Neuronal stem cell (in vitro differentiated cells): ENCODE measurements around the gene CLMN.

Experiments used
- DNase-seq: peaks from one replicate; pipeline ENCODE4 v3.0.0-alpha.2; 2013; ENCODE audit warnings: low spot score
- H2AFZ ChIP-seq: one replicate; pipeline ENCODE4 v1.6.1; 2013; ENCODE audit warnings: mild to moderate bottlenecking, low read length, inconsistent platforms
- H2AK5ac ChIP-seq: 2 replicates; pipeline ENCODE4 v1.6.1; 2013; ENCODE audit warnings: low read depth, mild to moderate bottlenecking, inconsistent platforms, low read length, moderate library complexity, mixed read lengths
- H2BK120ac ChIP-seq: 2 replicates; pipeline ENCODE4 v1.6.1; 2013; ENCODE audit warnings: low read depth, mild to moderate bottlenecking, inconsistent platforms, low read length, moderate library complexity, mixed read lengths
- H2BK12ac ChIP-seq: one replicate; pipeline ENCODE4 v1.6.1; 2013; ENCODE audit warnings: low read length, inconsistent platforms
- H2BK15ac ChIP-seq: 2 replicates; pipeline ENCODE4 v1.6.1; 2013; ENCODE audit warnings: mild to moderate bottlenecking, low read length, inconsistent platforms, mixed read lengths
- H2BK5ac ChIP-seq: one replicate; pipeline ENCODE4 v1.6.1; 2013; ENCODE audit warnings: inconsistent platforms, mild to moderate bottlenecking, low read length, moderate library complexity
- H3K14ac ChIP-seq: one replicate; pipeline ENCODE4 v1.6.1; 2013; ENCODE audit warnings: low read length, inconsistent platforms
- H3K18ac ChIP-seq: 2 replicates; pipeline ENCODE4 v1.6.1; 2013; ENCODE audit warnings: low read length, inconsistent platforms
- H3K23ac ChIP-seq: 2 replicates; pipeline ENCODE4 v1.6.1; 2013; ENCODE audit warnings: low read depth, mild to moderate bottlenecking, mixed read lengths, low read length, inconsistent platforms; ENCODE audit not compliant: poor library complexity
- H3K27ac ChIP-seq: replicated peaks from 3 replicates; pipeline ENCODE4 v1.5.1; 2013; ENCODE audit warnings: low read length, inconsistent platforms
- H3K27me3 ChIP-seq, 3 experiments: 2 replicates each; pipeline ENCODE4 v1.6.1; 2013; ENCODE audit warnings: low read length in 3 of 3, mild to moderate bottlenecking in 2 of 3, inconsistent platforms in 1 of 3, low read depth in 1 of 3, mixed read lengths in 1 of 3, moderate library complexity in 1 of 3; ENCODE audit not compliant: control insufficient read depth in 3 of 3, insufficient read depth in 3 of 3
- H3K36me3 ChIP-seq, 2 donors: replicated peaks in 1 of 2; 2 replicates each; pipeline ENCODE4 v1.6.1; 2013; ENCODE audit warnings: low read length in 2 of 2; ENCODE audit not compliant: control insufficient read depth in 2 of 2, insufficient read depth in 2 of 2
- H3K4ac ChIP-seq: 2 replicates; pipeline ENCODE4 v1.6.1; 2013; ENCODE audit warnings: inconsistent platforms, mild to moderate bottlenecking, low read length, moderate library complexity
- H3K4me1 ChIP-seq, 2 donors: 1 replicate in 1 of 2; 2 replicates in 1 of 2; pipeline ENCODE4 v1.6.1; 2013; ENCODE audit warnings: low read length in 2 of 2, low read depth in 1 of 2; ENCODE audit not compliant: control insufficient read depth in 2 of 2, insufficient read depth in 1 of 2
- H3K4me2 ChIP-seq: one replicate; pipeline ENCODE4 v1.6.1; 2013; ENCODE audit warnings: mild to moderate bottlenecking, low read length, inconsistent platforms; ENCODE audit not compliant: insufficient read depth, poor library complexity, severe bottlenecking
- H3K4me3 ChIP-seq, 2 donors: 2 replicates each; pipeline ENCODE4 v1.5.1; 2013; ENCODE audit warnings: low read length in 2 of 2, mild to moderate bottlenecking in 2 of 2, inconsistent platforms in 1 of 2, moderate library complexity in 1 of 2
- H3K79me1 ChIP-seq: one replicate; pipeline ENCODE4 v1.6.1; 2013; ENCODE audit warnings: low read depth, mild to moderate bottlenecking, inconsistent platforms, low read length, moderate library complexity
- H3K9ac ChIP-seq: one replicate; pipeline ENCODE4 v1.6.1; 2013; ENCODE audit warnings: mild to moderate bottlenecking, low read depth, low read length, inconsistent platforms; ENCODE audit not compliant: poor library complexity
- H3K9me3 ChIP-seq, 2 donors: replicated peaks in 1 of 2; 2 replicates each; pipeline versions ENCODE3 to v1.6.1; 2013; ENCODE audit warnings: low read length in 2 of 2, mild to moderate bottlenecking in 2 of 2, inconsistent platforms in 1 of 2, low read depth in 1 of 2, mixed read lengths in 1 of 2, moderate library complexity in 1 of 2; ENCODE audit not compliant: control insufficient read depth in 2 of 2, insufficient read depth in 1 of 2
- H4K8ac ChIP-seq: one replicate; pipeline ENCODE4 v1.6.1; 2013; ENCODE audit warnings: low read depth, mild to moderate bottlenecking, inconsistent platforms, low read length, moderate library complexity
- H4K91ac ChIP-seq: one replicate; pipeline ENCODE4 v1.6.1; 2013; ENCODE audit warnings: low read length, low read depth, mild to moderate bottlenecking, inconsistent platforms; ENCODE audit not compliant: poor library complexity
- WGBS, 2 donors: extraction: QIAGEN DNeasy Blood & Tissue Kit; methylation state at CpG; one replicate each; pipeline ENCODE4 v1.1.7; 2013; ENCODE audit warnings: missing lambda C conversion rate in 2 of 2, mixed read lengths in 1 of 2; ENCODE audit not compliant: insufficient read length in 2 of 2, insufficient replicate concordance in 1 of 2; ENCODE audit errors: extremely low coverage in 2 of 2; 5-methylcytosine and 5-hydroxymethylcytosine counted together

CLMN gene

GRCh38 chr14:95320955-95321600, 1.4 kb upstream of the CLMN start:
- peaks cover 0 to 40% (median 0%) of the 10 kb centered on the region in 3 experiments for H3K27me3 ChIP-seq
- no peak overlapping the region for H4K91ac ChIP-seq
- WGBS, 2 donors = no CpG with 5 or more reads among the region's 8 CpGs
- H2BK5ac ChIP-seq = no peak overlapping the region
- no peaks in the 10 kb centered on the region for H3K79me1 ChIP-seq
- no peak for DNase-seq
- no peak overlapping the region for H3K18ac ChIP-seq
- no peak overlapping the region for H3K14ac ChIP-seq
- H3K4ac ChIP-seq = no peak overlapping the region
- peak overlapping the region; percentile 89 for H2AFZ ChIP-seq
- H3K9ac ChIP-seq = no peak overlapping the region
- H2BK15ac ChIP-seq = no peak overlapping the region
- no peaks in the 10 kb centered on the region for H3K36me3 ChIP-seq
- H3K4me1 ChIP-seq = peaks cover 9 to 12% of the 10 kb centered on the region in 2 donors
- no peak overlapping the region for H2AK5ac ChIP-seq
- no peaks in the 10 kb centered on the region for H3K9me3 ChIP-seq
- peak overlapping the region in 1 of 2 donors; percentile 37 for H3K4me3 ChIP-seq
- H3K4me2 ChIP-seq = no peak overlapping the region
- no peak overlapping the region for H3K27ac ChIP-seq
- H2BK120ac ChIP-seq = no peak overlapping the region
- H2BK12ac ChIP-seq = no peak overlapping the region
- H3K23ac ChIP-seq = no peak overlapping the region
- H4K8ac ChIP-seq = no peak overlapping the region

- peak overlapping the region; percentile 92 for H3K18ac ChIP-seq
- no peak overlapping the region for H3K23ac ChIP-seq
- H2BK12ac ChIP-seq = no peak overlapping the region
- no peak overlapping the region for H4K91ac ChIP-seq
- H3K4me2 ChIP-seq = peak overlapping the region; percentile 62
- H2AFZ ChIP-seq = peak overlapping the region; percentile 89
- no peak overlapping the region for H4K8ac ChIP-seq
- no peaks in the 10 kb centered on the region for H3K9me3 ChIP-seq
- no peak overlapping the region for H2BK15ac ChIP-seq
- peaks cover 0 to 40% (median 0%) of the 10 kb centered on the region in 3 experiments for H3K27me3 ChIP-seq
- no peak overlapping the region for H3K9ac ChIP-seq
- no peak overlapping the region for H2BK120ac ChIP-seq
- H3K4me1 ChIP-seq = peaks cover 9 to 12% of the 10 kb centered on the region in 2 donors
- peak; percentile 48 for DNase-seq
- H3K14ac ChIP-seq = no peak overlapping the region
- H3K4me3 ChIP-seq = peak overlapping the region; percentile 37 to 75
- WGBS, 2 donors = no CpG with 5 or more reads among the region's 32 CpGs
- H2AK5ac ChIP-seq = peak overlapping the region; percentile 93
- H2BK5ac ChIP-seq = no peak overlapping the region
- H3K4ac ChIP-seq = no peak overlapping the region
- no peak overlapping the region for H3K27ac ChIP-seq
- H3K79me1 ChIP-seq = no peaks in the 10 kb centered on the region
- no peaks in the 10 kb centered on the region for H3K36me3 ChIP-seq
These were observed 579 bp upstream of the CLMN start for GRCh38 chr14:95320078-95320895.

- Histone ChIP-seq H3K27me3 (peaks cover 0 to 39% (median 0%) of the 10 kb centered on the region in 3 experiments), H4K8ac (no peak overlapping the region), H2BK12ac (no peak overlapping the region), H3K79me1 (no peaks in the 10 kb centered on the region), H2BK120ac (no peak overlapping the region), H3K18ac (peak overlapping the region; percentile 97), H3K4me3 (peak overlapping the region; percentile 60 to 95), H3K36me3 (no peaks in the 10 kb centered on the region), H3K4ac (no peak overlapping the region), H4K91ac (no peak overlapping the region), H3K9ac (peak overlapping the region; percentile 87), H3K27ac (no peak overlapping the region), H3K4me2 (peak overlapping the region; percentile 95), H2AFZ (peak overlapping the region; percentile 97), H3K14ac (no peak overlapping the region), H3K4me1 (peaks cover 9 to 12% of the 10 kb centered on the region in 2 donors), H2BK15ac (no peak overlapping the region), H3K9me3 (no peaks in the 10 kb centered on the region), H3K23ac (no peak overlapping the region), H2BK5ac (peak overlapping the region; percentile 72), H2AK5ac (peak overlapping the region; percentile 7)
- WGBS, 2 donors = no CpG with 5 or more reads among the region's 22 CpGs
- no peak for DNase-seq
These were observed 1.1 kb downstream of the CLMN start for GRCh38 chr14:95318399-95319311.
